HFFc6 (cell line): ENCODE data around the gene STK33. TPM values are rescaled to one million over a fixed set of nuclear protein-coding genes. Genes with fewer than 3 reads are reported as not detected.

Source experiments
- DNase-seq: peaks from one replicate; pipeline ENCODE4 v3.0.0-alpha.2; 2018
- H3K27ac Mint-ChIP-seq: 2 replicates; pipeline ENCODE4 v1.8.0; 2020; ENCODE audit warnings: mild to moderate bottlenecking, mixed read lengths
- H3K27me3 Mint-ChIP-seq: 2 replicates; pipeline ENCODE4 v1.8.0; 2021; ENCODE audit warnings: mild to moderate bottlenecking, moderate library complexity, mixed read lengths; ENCODE audit not compliant: insufficient read depth
- H3K36me3 Mint-ChIP-seq: 2 replicates; pipeline ENCODE4 v1.8.0; 2021; ENCODE audit warnings: low read depth, mixed read lengths
- H3K4me1 Mint-ChIP-seq: 2 replicates; pipeline ENCODE4 v1.8.0; 2020; ENCODE audit warnings: low read depth, mixed read lengths
- H3K4me3 Mint-ChIP-seq: 2 replicates; pipeline ENCODE4 v1.8.0; 2020; ENCODE audit warnings: mild to moderate bottlenecking, moderate library complexity, mixed read lengths
- H3K9me3 Mint-ChIP-seq: 2 replicates; pipeline ENCODE4 v1.8.0; 2020; ENCODE audit warnings: mild to moderate bottlenecking, mixed read lengths
- CTCF ChIP-seq: fragments of 200-600 bp; sonication (generic); IDR thresholded peaks from 2 replicates; pipeline ENCODE4 v1.5.0; 2021; ENCODE audit warnings: antibody characterized with exemption, mild to moderate bottlenecking
- total RNA-seq, 6 experiments: library from RNA; stranded (reverse); fragmentation: NEBNext Ultra II Directional; extraction: Animal tissue kit (Norgen Biotek cat#: 25700); gene quantifications; 2 replicates in 1 of 6; 3 replicates in 5 of 6; pipeline ENCODE4 v1.2.3, GENCODE V29; 2021

The STK33 gene
- total RNA-seq, 6 experiments from 2014 or later: 0.73 to 4.0 (median 3.8) TPM; not detected in 1

- no peak for TF ChIP-seq CTCF
- Mint-ChIP-seq H3K36me3 (peaks cover 10% of the 10 kb centered on the region), H3K4me1 (peaks cover 8% of the 10 kb centered on the region), H3K4me3 (no peak overlapping the region), H3K27ac (no peak overlapping the region), H3K9me3 (no peaks in the 10 kb centered on the region), H3K27me3 (no peaks in the 10 kb centered on the region; the same call in 1 of the 2 replicates)
- no peak for DNase-seq
These were observed 18.5 kb upstream of the STK33 start for GRCh38 chr11:8612522-8612921.

GRCh38 chr11:8610532-8611116 lies 16.6 kb upstream of the STK33 start:
- TF ChIP-seq CTCF: no peak
- Mint-ChIP-seq H3K4me1 (peaks cover 21% of the 10 kb centered on the region), H3K36me3 (0 out of 2 replicates have a peak, but pooled peaks cover 2% of the 10 kb centered on the region), H3K27ac (no peak overlapping the region), H3K4me3 (no peak overlapping the region), H3K27me3 (no peaks in the 10 kb centered on the region; the same call in 1 of the 2 replicates), H3K9me3 (no peaks in the 10 kb centered on the region)
- DNase-seq: no peak

GRCh38 chr11:8608652-8609051 lies 14.6 kb upstream of the STK33 start:
- Mint-ChIP-seq H3K9me3 (no peaks in the 10 kb centered on the region), H3K27ac (no peak overlapping the region), H3K27me3 (no peaks in the 10 kb centered on the region; the same call in 1 of the 2 replicates), H3K4me1 (peaks cover 40% of the 10 kb centered on the region), H3K4me3 (no peak overlapping the region), H3K36me3 (no peaks in the 10 kb centered on the region)
- no peak for TF ChIP-seq CTCF
- peak; percentile 26 for DNase-seq

GRCh38 chr11:8605971-8606563 lies 12.0 kb upstream of the STK33 start:
- peaks cover 45% of the 10 kb centered on the region for H3K4me1 Mint-ChIP-seq
- no peaks in the 10 kb centered on the region; the same call in 1 of the 2 replicates for H3K27me3 Mint-ChIP-seq
- DNase-seq: no peak
- no peak for TF ChIP-seq CTCF
- no peak overlapping the region for H3K27ac Mint-ChIP-seq
- H3K4me3 Mint-ChIP-seq: no peak overlapping the region
- H3K36me3 Mint-ChIP-seq: no peaks in the 10 kb centered on the region
- H3K9me3 Mint-ChIP-seq: no peaks in the 10 kb centered on the region

GRCh38 chr11:8604078-8604723 lies 10.2 kb upstream of the STK33 start:
- peak; percentile 100 for DNase-seq
- Mint-ChIP-seq H3K36me3 (no peaks in the 10 kb centered on the region), H3K4me3 (peak overlapping the region; percentile 74), H3K9me3 (no peaks in the 10 kb centered on the region), H3K27ac (peak overlapping the region; percentile 95), H3K27me3 (no peaks in the 10 kb centered on the region), H3K4me1 (peaks cover 45% of the 10 kb centered on the region)
- TF ChIP-seq CTCF: peak; percentile 88
